SK-N-SH (cell line): Measurements from ENCODE around the gene GAP43. TPM values are rescaled to one million over a fixed set of nuclear protein-coding genes. Genes with fewer than 3 reads are reported as not detected.

Experiments used
- CTCF ChIA-PET: fragments of 300-600, 350-600 bp; formaldehyde crosslinking; extraction: SDS; loops from one replicate; lab custom pipeline; 2021; lab: Yijun Ruan, JAX
- POLR2A ChIA-PET: fragments of 350-600 bp; sonication (Branson Sonifier 250); formaldehyde crosslinking; extraction: SDS; loops from one replicate; lab custom pipeline; 2020; ENCODE audit warnings: antibody characterized with exemption, inconsistent platforms; lab: Yijun Ruan, JAX
- DNase-seq: peaks from one replicate; pipeline ENCODE4 v3.0.0; 2012
- H2AFZ ChIP-seq: fragments of 200-600 bp; sonication (generic); 2 replicates; pipeline ENCODE4 v1.8.1; 2016; ENCODE audit warnings: antibody characterized with exemption, mild to moderate bottlenecking, low read depth
- H3F3A ChIP-seq: fragments of 200-600 bp; sonication (generic); replicated peaks from 2 replicates; pipeline ENCODE3; 2016; ENCODE audit warnings: antibody characterized with exemption, mild to moderate bottlenecking; ENCODE audit not compliant: insufficient read depth
- H3K27ac ChIP-seq, 2 experiments: fragments of 200-500 bp in 1 of 2; fragments of 200-600 bp in 1 of 2; sonication (Bioruptor generic) in 1 of 2; sonication (generic), shearing (Covaris generic) in 1 of 2; 2 replicates each; pipeline versions ENCODE4 v1.5.1 to v1.6.1; 2014 to 2016; ENCODE audit warnings: low read depth in 2 of 2, inconsistent platforms in 1 of 2, low read length in 1 of 2, mild to moderate bottlenecking in 1 of 2, mixed read lengths in 1 of 2
- H3K27me3 ChIP-seq: fragments of 200-600 bp; sonication (generic), shearing (Covaris generic); 2 replicates; pipeline ENCODE4 v1.6.1; 2016; ENCODE audit warnings: mixed run types; ENCODE audit not compliant: insufficient read depth
- H3K36me3 ChIP-seq, 2 experiments: fragments of 200-500 bp in 1 of 2; fragments of 200-600 bp in 1 of 2; sonication (Bioruptor generic) in 1 of 2; sonication (generic) in 1 of 2; replicated peaks in 1 of 2; 2 replicates each; pipeline versions ENCODE3 to v1.5.1; 2014 to 2016; ENCODE audit warnings: low read length in 1 of 2, mild to moderate bottlenecking in 1 of 2; ENCODE audit not compliant: insufficient read depth in 2 of 2, control insufficient read depth in 1 of 2
- H3K4me1 ChIP-seq, 2 experiments: fragments of 200-500 bp in 1 of 2; fragments of 200-600 bp in 1 of 2; sonication (Bioruptor generic) in 1 of 2; sonication (generic), shearing (Covaris generic) in 1 of 2; 2 replicates each; pipeline versions ENCODE4 v1.5.1 to v1.6.1; 2014 to 2016; ENCODE audit warnings: low read depth in 1 of 2, low read length in 1 of 2, mixed run types in 1 of 2; ENCODE audit not compliant: insufficient read depth in 2 of 2, control insufficient read depth in 1 of 2
- H3K4me2 ChIP-seq: fragments of 200-600 bp; sonication (generic), shearing (Covaris generic); 2 replicates; pipeline ENCODE4 v1.6.1; 2017; ENCODE audit warnings: mixed run types
- H3K4me3 ChIP-seq, 2 experiments: fragments of 200-500 bp in 1 of 2; fragments of 200-600 bp in 1 of 2; sonication (Bioruptor generic) in 1 of 2; sonication (generic), shearing (Covaris generic) in 1 of 2; 2 replicates each; pipeline versions ENCODE4 v1.5.1 to v1.8.1; 2014 to 2016; ENCODE audit warnings: low read depth in 2 of 2, inconsistent platforms in 1 of 2, low read length in 1 of 2, mild to moderate bottlenecking in 1 of 2, mixed read lengths in 1 of 2, moderate library complexity in 1 of 2
- H3K79me2 ChIP-seq: fragments of 200-600 bp; sonication (generic); 2 replicates; pipeline ENCODE4 v1.8.1; 2017; ENCODE audit warnings: mild to moderate bottlenecking; ENCODE audit not compliant: insufficient read depth
- H3K9ac ChIP-seq: fragments of 200-600 bp; sonication (generic); 2 replicates; pipeline ENCODE4 v1.6.1; 2017; ENCODE audit warnings: mixed run types
- H3K9me2 ChIP-seq: fragments of 200-600 bp; sonication (generic); 2 replicates; pipeline ENCODE4 v1.6.1; 2017; ENCODE audit warnings: mixed run types
- H3K9me3 ChIP-seq: fragments of 200-600 bp; sonication (generic); 2 replicates; pipeline ENCODE4 v1.6.1; 2017; ENCODE audit warnings: mixed run types, mild to moderate bottlenecking, moderate library complexity
- H4K20me1 ChIP-seq: fragments of 200-600 bp; sonication (generic); 2 replicates; pipeline ENCODE4 v1.6.1; 2017; ENCODE audit warnings: mild to moderate bottlenecking, mixed run types; ENCODE audit not compliant: insufficient read depth
- CHD2 ChIP-seq: fragments of 150-350 bp; IDR thresholded peaks from 2 replicates; pipeline ENCODE4 v1.6.1; 2018; ENCODE audit warnings: low read length; ENCODE audit not compliant: partially characterized antibody
- CTCF ChIP-seq: fragments of 200-600 bp; sonication (generic); IDR thresholded peaks from 2 replicates; pipeline ENCODE4 v1.6.1; 2017; ENCODE audit warnings: antibody characterized with exemption, mild to moderate bottlenecking, moderate library complexity
- ELF1 ChIP-seq: IDR thresholded peaks from 2 replicates; pipeline ENCODE4 v1.4.0; 2012
- EP300 ChIP-seq, 2 experiments: IDR thresholded peaks; 2 replicates each; pipeline versions ENCODE4 v1.4.0 to v1.6.1; 2012; ENCODE audit warnings: borderline replicate concordance in 1 of 2, low read depth in 1 of 2, low read length in 1 of 2
- EZH2phosphoT487 ChIP-seq: fragments of 200-600 bp; sonication (generic); IDR thresholded peaks from 2 replicates; pipeline ENCODE4 v1.6.1; 2017; ENCODE audit warnings: low read depth, mixed run types, mild to moderate bottlenecking, antibody characterized with exemption, moderate library complexity, borderline replicate concordance
- FOSL2 ChIP-seq: IDR thresholded peaks from 2 replicates; pipeline ENCODE4 v1.4.0; 2012; ENCODE audit warnings: low read depth, mild to moderate bottlenecking, moderate library complexity, borderline replicate concordance
- FOXJ3 ChIP-seq: sonication (generic); formaldehyde crosslinking; IDR thresholded peaks from 2 replicates; pipeline ENCODE4 v1.5.1; 2020; ENCODE audit warnings: mild to moderate bottlenecking, missing genetic modification reagents
- FOXM1 ChIP-seq: IDR thresholded peaks from 2 replicates; pipeline ENCODE4 v1.4.0; 2012; ENCODE audit warnings: low read depth, mild to moderate bottlenecking
- IRF3 ChIP-seq: fragments of 150-350 bp; IDR thresholded peaks from 2 replicates; pipeline ENCODE4 v1.6.1; 2016; ENCODE audit warnings: mild to moderate bottlenecking, low read depth, low read length
- JUND ChIP-seq: IDR thresholded peaks from 2 replicates; pipeline ENCODE4 v1.4.0; 2012
- MAX ChIP-seq: IDR thresholded peaks from 2 replicates; pipeline ENCODE4 v1.4.0; 2012; ENCODE audit warnings: low read depth
- POLR2AphosphoS5 ChIP-seq: IDR thresholded peaks from 2 replicates; pipeline ENCODE4 v1.6.1; 2012; ENCODE audit warnings: low read depth, low read length
- RAD21 ChIP-seq: IDR thresholded peaks from 2 replicates; pipeline ENCODE4 v1.6.1; 2012; ENCODE audit warnings: mild to moderate bottlenecking, low read length
- REST ChIP-seq: IDR thresholded peaks from 2 replicates; pipeline ENCODE4 v1.6.1; 2012; ENCODE audit warnings: mild to moderate bottlenecking, low read depth, low read length, moderate library complexity
- RXRA ChIP-seq: IDR thresholded peaks from 2 replicates; pipeline ENCODE4 v1.4.0; 2012; ENCODE audit warnings: low read depth, mild to moderate bottlenecking, borderline replicate concordance
- SIN3A ChIP-seq: IDR thresholded peaks from 2 replicates; pipeline ENCODE4 v1.6.1; 2012; ENCODE audit warnings: low read depth, mild to moderate bottlenecking, low read length, moderate library complexity, borderline replicate concordance
- TAF1 ChIP-seq: IDR thresholded peaks from 2 replicates; pipeline ENCODE4 v1.6.1; 2012; ENCODE audit warnings: low read depth, mild to moderate bottlenecking, low read length, moderate library complexity, borderline replicate concordance
- TEAD4 ChIP-seq: IDR thresholded peaks from 2 replicates; pipeline ENCODE4 v1.4.0; 2012; ENCODE audit warnings: mild to moderate bottlenecking, borderline replicate concordance; ENCODE audit not compliant: insufficient read depth
- USF1 ChIP-seq: IDR thresholded peaks from 2 replicates; pipeline ENCODE4 v1.4.0; 2012; ENCODE audit warnings: low read depth, borderline replicate concordance
- YY1 ChIP-seq: IDR thresholded peaks from 2 replicates; pipeline ENCODE4 v1.4.0; 2012; ENCODE audit warnings: low read depth, mild to moderate bottlenecking
- WGBS: methylation state at CpG from one replicate; pipeline ENCODE4 v1.1.6; 2017; ENCODE audit warnings: low lambda C conversion rate; 5-methylcytosine and 5-hydroxymethylcytosine counted together
- polyA plus RNA-seq, 3 experiments: library from polyadenylated mRNA; depleted of rRNA; stranded (reverse); fragments of >200 nt; gene quantifications; 2 replicates each; pipeline ENCODE4 v1.2.3, GENCODE V29; 2012

The GAP43 gene
- polyA plus RNA-seq, 1 of the 3 experiments (the other 2 are of a cell fraction), result 14.0 TPM

- Histone ChIP-seq H3K9me3 (no peaks in the 10 kb centered on the region), H3K4me1 (peaks cover 0 to 3% of the 10 kb centered on the region in 2 experiments; a peak in 1 of 4 replicates), H3K9ac (no peak overlapping the region), H3K4me3 (no peak overlapping the region), H3K36me3 (no peaks in the 10 kb centered on the region), H3K9me2 (no peaks in the 10 kb centered on the region), H2AFZ (no peak overlapping the region), H3K79me2 (no peaks in the 10 kb centered on the region), H4K20me1 (no peaks in the 10 kb centered on the region), H3K27me3 (no peaks in the 10 kb centered on the region), H3K4me2 (no peak overlapping the region), H3K27ac (no peak overlapping the region), H3F3A (no peaks in the 10 kb centered on the region)
- no peak for DNase-seq
- TF ChIP-seq TAF1, result no peak
- TF ChIP-seq EZH2phosphoT487, result no peak
- TF ChIP-seq SIN3A, result no peak
- no peak for TF ChIP-seq FOXJ3
- no peak for TF ChIP-seq USF1
- TF ChIP-seq MAX, result no peak
- no peak for TF ChIP-seq JUND
- TF ChIP-seq RAD21, result no peak
- TF ChIP-seq TEAD4, result no peak
- no peak for TF ChIP-seq EP300 (IDR thresholded peaks at IDR 0.05; ENCODE audit: borderline replicate concordance in 1 of 2, low read depth in 1 of 2, low read length in 1 of 2)
- TF ChIP-seq ELF1, result no peak
- TF ChIP-seq RXRA, result no peak
- TF ChIP-seq YY1, result no peak
- no peak for TF ChIP-seq CHD2
- no peak for TF ChIP-seq POLR2AphosphoS5
- no peak for TF ChIP-seq IRF3
- no peak for TF ChIP-seq FOXM1
- TF ChIP-seq CTCF, result no peak
- no peak for TF ChIP-seq FOSL2
- no peak for TF ChIP-seq REST
- 61% methylated on average over 3 of the region's 3 CpGs for WGBS
- POLR2A ChIA-PET, result no interaction called here
- CTCF ChIA-PET, result interaction anchor here (0.6 to 1.6 kb wide), 3 partner anchors 23 to 394 kb away, joined by 3 read pairs; no protein-coding TSS in a partner anchor
Observed at GRCh38 chr3:115611630-115612029, 11.7 kb upstream of the GAP43 start.
